HG03469 (cell line): ENCODE data around the gene WSB1.
"Not testable (repeated sequence)": the region's sequence is repeated elsewhere in the genome, so short reads cannot be mapped to it uniquely, and the experiment has no call there.

Experiments
- ATAC-seq: cut with Tn5 transposase; IDR thresholded peaks from one replicate; pipeline ENCODE4 v1.9.1; 2021; ENCODE audit warnings: mild to moderate bottlenecking, moderate library complexity, moderate number of reproducible peaks; ENCODE audit not compliant: unreplicated experiment

Gene WSB1, protein sequence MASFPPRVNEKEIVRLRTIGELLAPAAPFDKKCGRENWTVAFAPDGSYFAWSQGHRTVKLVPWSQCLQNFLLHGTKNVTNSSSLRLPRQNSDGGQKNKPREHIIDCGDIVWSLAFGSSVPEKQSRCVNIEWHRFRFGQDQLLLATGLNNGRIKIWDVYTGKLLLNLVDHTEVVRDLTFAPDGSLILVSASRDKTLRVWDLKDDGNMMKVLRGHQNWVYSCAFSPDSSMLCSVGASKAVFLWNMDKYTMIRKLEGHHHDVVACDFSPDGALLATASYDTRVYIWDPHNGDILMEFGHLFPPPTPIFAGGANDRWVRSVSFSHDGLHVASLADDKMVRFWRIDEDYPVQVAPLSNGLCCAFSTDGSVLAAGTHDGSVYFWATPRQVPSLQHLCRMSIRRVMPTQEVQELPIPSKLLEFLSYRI

DNA sequence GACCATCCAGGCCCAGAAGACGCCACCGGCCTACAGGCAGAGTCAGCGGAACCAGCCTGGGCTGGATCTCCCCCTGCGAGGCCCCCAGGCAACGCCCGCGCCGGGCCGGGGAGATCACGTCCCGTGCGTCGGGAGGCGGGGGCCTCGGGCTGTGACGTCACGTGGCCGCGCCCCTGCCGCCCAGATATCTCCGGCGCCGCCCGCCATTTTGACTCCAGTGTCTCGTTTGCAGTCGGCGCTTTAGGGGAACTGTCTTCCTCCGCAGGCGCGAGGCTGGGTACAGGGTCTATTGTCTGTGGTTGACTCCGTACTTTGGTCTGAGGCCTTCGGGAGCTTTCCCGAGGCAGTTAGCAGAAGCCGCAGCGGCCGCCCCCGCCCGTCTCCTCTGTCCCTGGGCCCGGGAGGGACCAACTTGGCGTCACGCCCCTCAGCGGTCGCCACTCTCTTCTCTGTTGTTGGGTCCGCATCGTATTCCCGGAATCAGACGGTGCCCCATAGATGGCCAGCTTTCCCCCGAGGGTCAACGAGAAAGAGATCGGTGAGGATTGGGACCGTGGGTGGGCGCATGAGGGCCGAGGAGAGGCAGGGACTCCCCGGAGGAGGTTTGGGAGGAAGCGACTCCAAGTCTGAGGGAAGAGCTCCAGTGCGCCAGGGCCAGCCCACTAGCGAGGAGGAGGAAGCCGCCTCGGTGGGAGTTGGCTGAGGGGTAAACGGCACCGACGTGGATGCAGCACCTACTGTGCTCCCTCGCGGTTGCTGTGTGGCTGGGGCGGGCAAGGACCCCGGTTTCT is at the start of gene WSB1:
TSS of gene WSB1 (plus strand) at position 217 of the 791 bp plus-strand sequence. CDS start at position 499, 282 bp downstream.
- ATAC-seq = peak; percentile 67

DNA sequence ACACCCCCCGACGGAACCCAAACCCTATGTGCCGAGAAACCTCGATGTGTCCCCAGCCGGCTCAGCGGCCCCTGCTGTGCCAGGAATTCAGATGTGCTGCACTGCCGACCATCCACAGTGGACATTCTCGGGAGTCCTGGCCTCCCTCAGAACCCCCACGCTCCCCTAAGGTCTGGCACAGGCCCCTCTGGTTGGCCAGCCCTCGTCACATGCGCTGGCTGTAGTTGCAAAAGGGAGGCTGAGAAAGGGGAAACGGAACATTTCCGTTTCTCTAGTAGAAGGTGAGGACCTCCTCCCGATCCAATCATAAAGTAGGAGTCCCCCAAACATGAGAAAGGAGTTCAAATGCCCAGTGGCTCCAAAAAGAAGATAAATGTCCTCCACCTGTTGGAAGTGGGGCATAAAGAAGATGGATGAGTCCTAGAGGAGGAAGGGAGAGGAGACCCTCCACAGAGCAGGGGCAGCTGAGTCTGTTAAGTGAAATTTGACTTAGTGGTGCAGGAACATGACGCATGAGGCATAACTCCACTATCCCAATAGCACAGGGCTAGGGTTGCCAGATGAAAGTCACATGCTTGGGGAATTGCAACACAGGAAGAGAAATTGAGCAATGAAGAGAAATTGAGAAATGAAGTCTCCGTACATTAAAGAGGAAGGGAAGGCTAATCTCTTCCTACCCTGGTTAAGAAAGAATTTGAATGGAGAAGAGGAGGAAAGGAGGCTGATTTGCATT is 49.3 kb upstream of the WSB1 start:
- no peak for ATAC-seq

DNA sequence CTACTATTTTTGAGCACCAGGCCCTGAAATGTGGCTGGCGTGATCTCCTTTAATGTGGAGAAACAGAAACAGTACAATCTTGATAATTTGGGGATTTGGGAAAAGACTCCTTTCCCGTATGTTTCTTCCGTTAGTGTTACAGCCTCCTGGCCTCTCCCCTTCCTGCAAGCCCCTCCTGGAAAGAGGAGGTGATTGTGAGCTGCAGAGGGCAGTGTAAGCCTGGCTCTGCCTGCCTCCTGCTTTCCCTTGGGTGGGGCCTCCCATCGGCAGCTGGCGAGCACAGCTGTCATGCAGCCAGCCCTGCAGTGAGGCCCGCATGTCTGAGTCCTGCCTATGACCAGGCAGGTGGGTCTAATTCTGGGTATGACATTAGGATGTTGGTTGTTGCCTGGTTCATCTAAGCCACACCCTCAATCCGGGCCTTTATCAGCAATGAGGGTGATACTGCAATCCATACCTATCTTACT is 48.7 kb upstream of the WSB1 start:
- peak; percentile 83 for ATAC-seq

- no peak for ATAC-seq
Observed at GRCh38 chr17:27246537-27246936, 47.4 kb upstream of the WSB1 start.

DNA sequence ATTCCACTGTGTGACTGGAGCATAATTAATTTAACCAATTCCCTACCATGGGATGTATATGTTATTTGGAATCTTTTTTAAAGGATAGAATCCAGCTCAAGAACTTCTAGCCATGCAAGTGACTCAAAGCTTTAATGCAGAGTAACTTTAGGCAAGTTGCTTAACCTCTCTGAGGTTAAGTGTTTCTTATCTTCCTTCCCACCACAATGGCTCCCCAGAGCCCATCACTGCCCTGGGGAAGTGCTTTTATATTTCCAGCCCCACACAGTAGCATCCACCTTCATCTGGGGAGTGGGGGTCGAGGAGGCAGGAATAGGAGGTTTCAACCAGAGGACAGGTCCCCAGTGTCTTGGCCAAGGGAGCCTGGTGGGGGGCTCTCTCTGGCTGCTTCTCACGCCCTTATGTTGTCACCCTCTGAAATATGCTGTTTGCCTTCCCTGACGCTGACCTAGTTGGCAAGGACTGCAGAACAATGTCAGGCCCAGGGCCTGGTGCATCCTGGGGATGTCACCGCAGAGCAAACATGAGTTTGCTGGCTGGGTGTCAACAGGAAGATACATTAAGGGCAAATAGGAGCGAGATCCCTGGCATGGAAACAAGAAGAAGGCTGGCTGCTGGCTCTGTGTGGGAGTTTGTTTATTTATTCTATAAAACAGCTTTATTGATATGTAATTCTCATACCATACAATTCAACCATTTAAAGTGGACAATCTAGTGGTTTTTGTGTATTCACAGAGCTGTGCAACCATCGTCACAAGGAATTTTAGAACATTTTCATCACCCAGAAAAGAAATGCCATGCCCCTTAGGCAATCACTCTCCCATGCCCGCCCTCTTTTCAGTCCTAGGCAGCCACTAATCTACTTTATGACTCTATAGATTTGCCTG is 46.6 kb upstream of the WSB1 start:
- ATAC-seq = no peak

GRCh38 chr17:27247958-27248342 is 46.0 kb upstream of the WSB1 start:
- no peak for ATAC-seq

DNA sequence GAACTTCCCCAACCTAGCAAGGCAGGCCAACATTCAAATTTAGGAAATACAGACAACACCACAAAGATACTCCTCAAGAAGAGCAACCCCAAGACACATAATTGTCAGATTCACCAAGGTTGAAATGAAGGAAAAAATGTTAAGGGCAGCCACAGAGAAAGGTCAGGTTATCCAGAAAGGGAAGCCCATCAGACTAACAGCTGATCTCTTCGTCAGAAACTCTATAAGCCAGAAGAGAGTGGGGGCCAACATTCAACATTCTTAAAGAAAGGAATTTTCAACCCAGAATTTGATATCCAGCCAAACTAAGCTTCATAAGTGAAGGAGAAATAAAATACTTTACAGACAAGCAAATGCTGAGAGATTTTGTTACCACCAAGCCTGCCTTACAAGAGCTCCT is 43.1 kb upstream of the WSB1 start:
- ATAC-seq = not testable (repeated sequence)

DNA sequence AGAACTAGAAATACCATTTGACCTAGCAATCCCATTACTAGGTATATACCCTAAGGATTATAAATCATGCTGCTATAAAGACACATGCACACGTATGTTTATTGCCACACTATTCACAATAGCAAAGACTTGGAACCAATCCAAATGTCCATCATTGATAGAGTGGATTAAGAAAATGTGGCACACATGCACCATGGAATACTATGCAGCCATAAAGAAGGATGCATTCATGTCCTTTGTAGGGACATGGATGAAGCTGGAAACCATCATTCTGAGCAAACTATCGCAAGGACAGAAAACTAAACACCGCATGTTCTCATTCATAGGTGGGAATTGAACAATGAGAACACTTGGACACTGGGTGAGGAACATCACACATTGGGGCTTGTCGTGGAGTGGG is 39.1 kb upstream of the WSB1 start:
- not testable (repeated sequence) for ATAC-seq

DNA sequence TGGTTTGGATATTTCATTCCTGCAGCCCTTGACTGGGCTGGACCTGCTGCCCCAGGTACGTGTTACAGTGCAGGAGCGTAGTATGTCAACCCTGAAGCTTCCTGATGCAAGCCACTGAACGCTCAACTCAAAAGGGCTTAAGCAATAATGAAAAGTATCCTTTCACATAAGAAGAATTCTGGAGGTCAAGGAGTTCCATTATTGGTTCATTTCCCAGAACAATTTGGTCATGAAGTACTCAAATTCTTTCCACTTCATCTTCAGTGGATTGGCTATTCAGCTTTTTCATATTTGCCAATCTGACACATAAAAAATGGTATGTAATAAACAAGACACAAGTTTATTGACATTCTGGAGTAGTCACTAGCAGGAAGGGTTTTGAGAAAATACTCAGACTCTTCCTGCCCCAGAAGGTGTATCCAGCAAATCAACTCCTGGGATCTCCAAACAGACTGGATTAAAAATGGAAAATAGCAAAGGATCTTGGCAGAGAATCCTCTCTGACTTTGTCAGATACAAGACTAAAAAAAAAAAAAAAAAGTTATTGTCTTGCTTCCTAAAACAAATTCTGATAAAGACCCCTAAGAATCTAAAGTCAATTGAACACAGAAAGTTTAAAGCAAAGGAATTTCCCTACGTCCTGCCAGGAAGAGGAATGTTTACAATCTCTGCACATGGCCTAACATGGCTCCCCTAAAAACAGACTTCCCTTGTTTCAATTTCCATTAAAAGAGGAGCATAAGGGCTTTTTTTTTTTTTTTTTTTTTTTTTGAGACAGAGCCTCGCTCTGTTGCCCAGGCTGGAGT is 37.5 kb upstream of the WSB1 start:
- no peak for ATAC-seq

GRCh38 chr17:27257031-27257357 is 36.9 kb upstream of the WSB1 start:
- ATAC-seq = no peak

GRCh38 chr17:27259356-27259755 is 34.6 kb upstream of the WSB1 start:
- ATAC-seq = no peak

GRCh38 chr17:27263386-27263785 is 30.5 kb upstream of the WSB1 start:
- ATAC-seq = no peak

- no peak for ATAC-seq
Observed at GRCh38 chr17:27264068-27264812, 29.7 kb upstream of the WSB1 start.

DNA sequence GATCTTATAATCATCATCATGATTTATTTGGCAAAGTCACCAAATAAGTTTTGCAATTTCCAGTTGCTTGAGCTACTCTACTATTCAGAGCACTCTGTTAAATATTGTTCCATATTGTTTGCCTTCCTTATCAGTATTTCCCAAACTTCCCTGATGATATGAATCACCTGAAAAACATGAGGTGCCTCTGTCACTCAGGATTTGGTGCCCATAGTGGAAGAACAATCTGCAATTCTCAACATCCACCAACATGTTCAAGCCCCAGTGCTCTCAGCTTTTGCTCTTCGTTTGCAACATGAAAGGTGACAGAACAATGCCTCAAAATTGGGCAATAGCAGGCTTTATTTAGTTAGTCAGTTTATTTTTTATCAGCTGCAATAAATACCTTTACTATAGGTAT is 28.6 kb upstream of the WSB1 start:
- ATAC-seq = no peak

GRCh38 chr17:27266228-27266627 is 27.7 kb upstream of the WSB1 start:
- no peak for ATAC-seq

DNA sequence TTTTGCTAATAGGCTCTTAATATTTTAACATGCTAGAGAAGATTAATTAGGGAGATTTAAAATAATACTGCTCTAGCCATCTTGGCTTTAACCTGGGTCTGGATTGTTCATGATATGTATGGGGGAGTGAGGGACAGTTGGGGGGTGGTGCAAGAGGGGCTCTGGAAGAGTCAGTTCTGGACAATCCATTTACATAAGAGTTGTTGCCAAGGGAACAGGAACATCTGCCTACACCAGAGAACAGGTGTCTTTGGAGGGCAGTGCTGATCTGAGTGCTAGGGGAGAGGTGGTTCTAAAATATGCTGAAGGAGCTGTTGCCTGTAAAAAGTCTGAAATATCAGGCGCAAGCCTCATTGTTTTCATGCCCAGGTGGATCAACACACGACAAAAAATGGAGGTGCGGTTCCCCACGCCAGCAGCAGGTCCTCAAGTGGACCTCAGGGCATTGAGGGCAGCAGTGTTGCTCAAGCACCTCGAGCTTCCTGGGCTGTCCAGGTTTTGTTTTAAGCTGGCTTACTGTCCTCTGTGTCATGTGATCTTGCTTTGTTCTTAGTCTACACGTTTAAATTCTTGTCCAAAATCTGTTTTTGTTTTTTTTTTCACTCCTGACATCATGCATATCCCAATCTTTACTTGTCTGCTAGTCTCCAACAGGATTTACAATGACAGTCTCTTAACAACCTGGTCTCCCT is 25.4 kb upstream of the WSB1 start:
- no peak for ATAC-seq

GRCh38 chr17:27269201-27269600 is 24.7 kb upstream of the WSB1 start:
- ATAC-seq = no peak

DNA sequence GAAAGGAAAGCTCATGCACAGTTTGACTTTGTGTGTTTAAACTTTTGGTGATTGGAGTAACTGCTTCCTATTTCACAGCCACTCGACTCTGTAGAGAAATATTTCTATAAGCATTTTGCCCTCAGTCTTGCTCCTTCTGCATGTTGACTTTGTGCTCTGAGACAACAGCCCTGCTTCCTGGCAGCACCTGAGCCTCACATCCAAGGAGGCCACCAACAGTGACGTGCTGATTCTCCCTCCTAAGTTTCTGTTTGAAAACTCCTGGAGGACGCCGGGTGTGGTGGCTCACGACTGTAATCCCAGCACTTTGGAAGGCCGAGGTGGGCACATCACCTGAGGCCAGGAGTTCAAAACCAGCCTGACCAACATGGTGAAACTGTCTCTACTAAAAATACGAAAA is 23.9 kb upstream of the WSB1 start:
- ATAC-seq = no peak
